HG02623 (cell line): ENCODE data around the gene NEK11.
"Not testable (repeated sequence)": the region's sequence is repeated elsewhere in the genome, so short reads cannot be mapped to it uniquely, and the experiment has no call there.

Experiments
- ATAC-seq: cut with Tn5 transposase; IDR thresholded peaks from one replicate; pipeline ENCODE4 v1.9.1; 2021; ENCODE audit warnings: moderate library complexity; ENCODE audit not compliant: unreplicated experiment

Gene NEK11

DNA sequence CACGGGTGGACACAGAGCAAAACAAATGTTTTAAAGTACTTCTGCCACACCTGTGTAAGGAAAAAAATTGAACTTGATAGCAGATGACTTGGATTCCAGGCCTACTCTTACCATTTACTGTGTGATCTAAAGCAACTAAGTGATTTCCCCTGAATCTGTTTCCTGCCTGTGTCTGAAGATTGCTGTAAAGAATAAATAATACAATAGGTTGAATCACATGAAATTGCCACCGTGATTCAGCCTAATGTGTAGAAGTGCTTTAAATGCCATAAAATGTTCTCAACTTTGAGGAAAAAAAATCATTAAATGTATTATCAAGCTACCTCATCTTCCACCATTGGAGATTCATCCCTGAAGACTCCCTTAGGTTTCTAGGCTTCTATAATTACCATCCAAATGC is 327.3 kb downstream of the NEK11 start:
- ATAC-seq, result no peak

DNA sequence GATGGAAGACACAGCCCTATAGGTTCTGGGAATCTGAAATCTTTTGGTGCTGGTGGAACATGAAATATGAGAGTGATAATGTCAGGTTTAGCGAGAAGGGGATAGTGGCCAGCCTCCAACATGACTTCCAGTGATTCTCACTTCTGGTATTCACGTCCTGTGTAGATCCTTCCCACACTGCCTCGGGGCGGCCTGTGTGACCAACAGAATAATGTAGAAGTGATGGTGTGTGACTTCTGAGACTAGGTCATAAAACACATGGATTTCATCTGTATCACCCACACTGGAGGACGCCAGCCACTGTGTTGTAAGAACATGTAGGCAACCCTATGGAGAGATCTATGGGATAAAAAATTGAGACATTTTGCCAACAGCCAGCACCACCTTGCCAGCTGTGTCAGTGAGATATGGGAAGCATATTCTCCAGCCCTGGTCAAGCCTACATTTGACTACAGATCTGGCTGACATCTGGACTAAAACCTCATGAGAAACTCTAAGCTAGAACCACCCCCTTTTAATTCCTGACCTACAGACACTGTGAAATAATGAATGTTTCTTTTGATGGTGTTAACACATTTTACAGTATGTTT is 329.4 kb downstream of the NEK11 start:
- ATAC-seq, result no peak

DNA sequence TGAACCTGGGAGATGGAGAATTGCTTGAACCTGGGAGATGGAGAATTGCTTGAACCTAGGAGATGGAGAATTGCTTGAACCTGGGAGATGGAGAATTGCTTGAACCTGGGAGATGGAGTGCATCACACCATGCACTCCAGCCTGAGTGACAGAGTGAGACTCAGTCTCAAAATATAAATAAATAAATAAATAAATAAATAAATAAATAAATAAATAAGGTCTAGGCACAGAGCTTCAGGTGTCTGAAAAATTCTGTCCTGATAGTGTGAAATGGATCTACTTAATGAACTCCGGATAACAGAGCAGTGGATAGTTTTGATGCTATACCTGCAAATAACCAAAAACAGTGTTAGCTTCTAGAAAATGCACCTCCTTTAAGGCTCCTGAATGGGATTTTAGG is 330.6 kb downstream of the NEK11 start:
- no peak for ATAC-seq

DNA sequence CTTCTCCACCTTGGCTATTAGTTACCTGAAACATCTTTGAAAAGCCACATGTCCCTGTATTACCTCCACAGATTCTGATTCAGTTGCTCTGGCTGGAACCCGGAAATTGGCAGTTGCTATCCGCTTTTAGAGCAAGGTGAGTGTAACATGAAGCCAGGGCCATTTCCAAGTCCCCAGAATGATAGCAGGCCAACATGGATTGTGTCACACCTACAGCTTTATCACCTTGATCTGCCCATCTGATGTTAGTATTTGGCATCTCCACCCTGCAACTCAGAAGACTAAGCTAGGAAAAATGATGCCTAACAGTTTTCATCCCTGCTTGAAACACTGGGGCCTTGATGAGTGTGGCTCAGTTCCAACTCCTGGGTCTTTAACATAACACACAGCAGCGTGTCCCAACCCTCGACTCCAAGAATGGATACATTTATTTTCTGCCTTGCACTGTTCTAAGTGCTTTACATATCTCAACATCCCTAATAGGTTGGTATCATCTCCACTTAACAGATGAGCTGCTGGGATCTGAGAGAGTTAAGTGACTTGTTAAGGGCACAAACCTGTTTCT is 333.6 kb downstream of the NEK11 start:
- ATAC-seq, result no peak

DNA sequence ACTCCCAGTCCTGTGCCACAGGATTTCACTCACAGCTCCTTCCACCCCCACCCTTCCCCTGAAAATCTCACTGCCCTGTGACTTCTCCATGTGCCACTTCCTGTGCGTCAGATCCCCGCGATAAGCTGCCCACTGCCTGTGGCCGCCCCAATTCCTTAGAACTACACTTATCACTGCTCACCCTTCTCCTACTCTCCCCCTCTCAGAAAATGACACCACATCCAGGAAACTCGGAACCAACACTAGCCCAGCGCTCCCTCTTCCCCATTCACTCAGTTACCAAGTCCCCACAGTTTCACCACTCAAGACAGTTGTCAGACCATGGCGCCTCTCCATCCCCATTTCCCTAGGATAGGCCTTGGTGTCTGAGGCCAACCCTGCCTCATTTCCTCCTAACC is 334.4 kb downstream of the NEK11 start:
- not testable (repeated sequence) for ATAC-seq

DNA sequence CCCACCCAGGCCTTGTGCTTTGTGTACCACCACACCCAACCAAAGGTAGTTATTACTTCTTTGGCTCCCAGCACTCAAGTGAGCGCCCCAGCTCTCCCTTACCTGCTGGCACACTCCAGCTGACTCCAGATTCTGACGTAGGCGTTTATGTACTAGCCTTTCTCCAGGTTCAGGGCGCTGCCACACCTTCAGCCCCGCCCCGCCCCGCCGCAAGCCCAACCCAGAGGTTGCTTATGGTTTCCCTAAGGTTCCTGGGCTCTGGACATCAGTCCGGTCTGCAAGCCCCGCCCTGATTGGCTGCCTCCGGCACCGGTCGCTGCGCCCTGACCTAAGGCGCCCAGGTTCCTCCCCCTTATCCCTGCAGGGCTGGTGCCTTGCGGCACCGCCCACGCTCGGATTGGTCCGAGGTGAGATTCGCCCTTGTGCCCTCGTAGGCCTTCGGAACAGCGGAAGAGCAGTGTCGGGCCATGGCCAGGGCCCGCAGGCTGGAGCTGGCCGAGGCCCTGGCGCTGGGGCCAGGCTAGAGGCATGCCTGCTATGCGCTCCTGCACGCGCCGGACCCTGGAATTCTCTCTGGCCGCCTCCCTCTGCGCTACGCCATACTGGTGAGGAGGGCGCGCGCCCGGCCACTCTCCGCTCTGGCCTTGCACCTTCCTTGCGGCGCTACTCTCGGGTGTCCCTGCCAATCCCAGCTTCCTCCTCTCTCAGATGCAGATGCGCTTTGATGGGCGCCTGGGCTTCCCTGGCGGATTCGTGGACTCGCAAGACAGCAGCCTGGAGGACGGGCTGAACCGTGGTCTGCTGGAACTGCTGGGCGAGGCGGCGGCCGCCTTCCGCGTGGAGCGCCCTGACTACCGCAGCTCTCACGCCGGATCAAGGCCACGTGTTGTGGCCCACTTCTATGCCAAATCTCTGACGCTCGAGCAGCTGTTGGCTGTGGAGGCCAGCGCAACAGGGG is 335.1 kb downstream of the NEK11 start:
- ATAC-seq, result peak; percentile 93

DNA sequence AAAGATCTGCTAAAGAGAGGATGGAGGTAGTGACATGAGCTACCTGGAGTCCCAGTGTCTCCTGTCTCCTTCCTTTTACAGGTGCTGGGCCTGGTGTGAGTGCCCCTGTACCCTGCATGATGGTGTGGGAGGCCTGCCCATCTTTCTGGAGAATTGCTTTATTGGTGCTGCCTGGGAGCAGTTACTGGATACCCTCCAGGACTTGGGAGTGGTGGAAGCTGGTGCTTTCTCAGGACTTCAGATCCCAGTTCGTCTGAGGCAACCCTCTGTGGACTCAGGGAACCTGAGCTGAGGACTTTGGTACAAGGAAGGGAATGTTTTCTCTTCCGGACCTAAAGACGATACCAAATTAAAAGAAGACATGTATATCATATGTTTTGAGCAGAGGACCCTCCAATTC is 336.6 kb downstream of the NEK11 start:
- ATAC-seq, result no peak

DNA sequence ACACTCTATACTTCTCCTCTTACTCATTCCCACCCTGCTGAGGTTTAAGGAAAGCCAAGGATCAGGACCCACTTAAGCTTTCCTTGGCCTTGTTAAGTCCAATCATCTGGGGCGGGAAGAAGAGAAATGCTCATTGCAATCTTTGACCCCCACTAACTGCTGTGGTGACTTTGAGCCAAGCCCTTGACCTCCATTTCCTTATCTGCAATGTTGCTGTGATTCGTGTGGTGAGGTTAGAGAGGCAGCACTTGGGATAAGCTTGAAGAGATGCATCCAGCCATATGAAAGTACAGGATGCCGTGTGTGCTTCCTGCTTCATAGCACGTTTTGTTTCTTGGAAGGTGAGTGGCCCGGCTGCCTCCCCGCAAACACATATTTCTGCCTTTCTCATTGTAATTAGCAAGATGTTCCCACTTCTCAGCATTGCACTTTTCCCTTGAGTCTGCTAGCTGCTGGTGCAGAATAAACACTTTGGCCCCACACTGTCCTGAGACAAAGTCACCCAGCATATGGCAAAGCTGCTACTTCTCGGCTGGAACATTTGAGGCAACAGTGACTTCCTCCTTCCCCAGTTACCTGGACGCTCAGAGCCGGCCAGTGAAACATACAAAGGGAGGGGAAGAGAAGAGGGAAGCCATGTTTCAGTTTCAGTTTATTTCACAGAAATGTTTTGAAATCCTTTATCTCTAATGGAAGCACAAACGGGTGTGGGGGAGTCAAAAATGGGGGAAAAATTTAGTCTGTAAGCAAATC is 344.4 kb downstream of the NEK11 start:
- no peak for ATAC-seq

DNA sequence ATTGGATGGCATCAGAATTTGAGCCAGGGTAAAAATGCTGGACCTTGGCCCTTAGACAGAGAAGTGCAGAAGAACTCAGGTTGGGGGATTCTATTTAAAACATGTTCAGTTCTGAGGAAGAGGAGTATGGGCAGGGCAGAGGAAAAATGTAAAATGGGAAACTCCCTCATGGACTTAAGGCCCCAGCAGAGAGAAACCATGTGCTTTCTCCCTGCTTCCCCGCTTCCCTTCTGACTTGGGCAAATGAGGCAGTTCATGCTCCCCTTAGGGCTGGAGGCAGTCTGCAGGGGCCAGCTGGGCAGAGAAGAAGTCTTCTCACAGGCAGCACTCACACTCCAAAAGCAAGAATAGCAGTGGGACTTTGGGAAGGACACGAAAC is 345.0 kb downstream of the NEK11 start:
- ATAC-seq, result no peak

DNA sequence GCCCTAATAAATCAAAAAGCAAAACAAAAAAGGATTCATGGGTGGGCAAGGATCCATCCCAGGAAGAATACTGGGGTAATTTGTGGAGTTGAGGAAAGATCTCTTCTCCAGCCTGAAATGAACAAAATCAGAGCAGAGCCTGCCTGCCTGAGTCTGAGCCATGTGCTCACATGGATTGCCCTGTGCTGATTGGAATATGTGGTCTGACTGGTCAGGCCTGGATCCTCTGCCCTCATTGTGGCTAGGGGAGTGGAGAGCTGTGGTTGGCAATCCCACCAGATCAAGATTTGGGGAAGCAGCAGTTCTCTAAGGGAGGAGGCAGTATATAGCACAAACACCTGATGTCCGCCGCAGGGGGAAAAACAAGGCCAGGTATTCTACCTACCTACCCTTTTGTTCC is 348.1 kb downstream of the NEK11 start:
- ATAC-seq, result no peak

DNA sequence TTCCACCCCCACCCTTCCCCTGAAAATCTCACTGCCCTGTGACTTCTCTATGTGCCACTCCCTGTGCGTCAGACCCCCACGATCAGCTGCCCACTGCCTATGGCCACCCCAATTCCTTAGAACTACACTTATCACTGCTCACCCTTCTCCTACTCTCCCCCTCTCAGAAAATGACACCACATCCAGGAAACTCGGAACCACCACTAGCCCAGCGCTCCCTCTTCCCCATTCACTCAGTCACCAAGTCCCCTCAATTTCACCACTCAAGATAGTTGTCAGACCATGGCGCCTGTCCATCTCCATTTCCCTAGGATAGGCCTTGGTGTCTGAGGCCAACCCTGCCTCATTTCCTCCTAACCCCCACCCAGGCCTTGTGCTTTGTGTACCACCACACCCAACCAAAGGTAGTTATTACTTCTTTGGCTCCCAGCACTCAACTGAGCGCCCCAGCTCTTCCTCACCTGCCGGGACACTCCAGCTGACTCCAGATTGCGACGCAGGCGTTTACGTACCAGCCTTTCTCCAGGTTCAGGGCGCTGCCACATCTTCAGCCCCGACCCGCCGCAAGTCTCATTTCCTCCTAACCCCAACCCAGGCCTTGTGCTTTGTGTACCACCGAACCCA is 354.3 kb downstream of the NEK11 start:
- not testable (repeated sequence) for ATAC-seq

DNA sequence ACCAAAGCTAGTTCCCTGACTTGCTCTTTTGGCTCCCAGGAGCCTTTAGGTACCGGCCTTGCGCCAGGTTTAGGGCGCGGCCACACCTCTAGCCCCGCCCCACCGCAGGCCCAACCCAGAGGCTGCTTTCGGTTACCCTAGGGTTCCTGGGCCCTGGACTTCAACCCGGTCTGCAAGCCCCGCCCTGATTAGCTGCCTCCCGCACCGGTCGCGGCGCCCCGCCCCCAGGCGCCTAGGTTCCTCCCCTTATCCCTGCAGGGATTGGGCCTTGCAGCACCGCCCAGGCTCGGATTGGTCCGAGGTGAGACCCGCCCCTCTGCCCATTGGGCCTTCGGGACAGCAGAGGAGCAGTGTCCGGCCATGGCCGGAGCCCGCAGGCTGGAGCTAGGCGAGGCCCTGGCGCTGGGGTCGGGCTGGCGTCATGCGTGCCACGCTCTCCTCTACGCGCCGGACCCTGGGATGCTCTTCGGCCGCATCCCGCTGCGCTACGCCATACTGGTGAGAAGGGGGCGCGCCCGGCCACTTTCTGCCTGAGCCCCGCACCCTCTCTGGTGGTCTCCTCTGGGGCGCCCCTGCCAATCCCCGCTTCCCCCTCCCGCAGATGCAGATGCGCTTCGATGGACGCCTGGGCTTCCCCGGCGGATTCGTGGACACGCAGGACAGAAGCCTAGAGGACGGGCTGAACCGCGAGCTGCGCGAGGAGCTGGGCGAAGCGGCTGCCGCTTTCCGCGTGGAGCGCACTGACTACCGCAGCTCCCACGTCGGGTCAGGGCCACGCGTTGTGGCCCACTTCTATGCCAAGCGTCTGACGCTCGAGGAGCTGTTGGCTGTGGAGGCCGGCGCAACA is 355.0 kb downstream of the NEK11 start, which contains the start of gene NUDT16:
TSS of gene NUDT16 (plus strand) at position 330 of the 847 bp plus-strand sequence. CDS start at position 361, 31 bp downstream.
- peak; percentile 99 for ATAC-seq

DNA sequence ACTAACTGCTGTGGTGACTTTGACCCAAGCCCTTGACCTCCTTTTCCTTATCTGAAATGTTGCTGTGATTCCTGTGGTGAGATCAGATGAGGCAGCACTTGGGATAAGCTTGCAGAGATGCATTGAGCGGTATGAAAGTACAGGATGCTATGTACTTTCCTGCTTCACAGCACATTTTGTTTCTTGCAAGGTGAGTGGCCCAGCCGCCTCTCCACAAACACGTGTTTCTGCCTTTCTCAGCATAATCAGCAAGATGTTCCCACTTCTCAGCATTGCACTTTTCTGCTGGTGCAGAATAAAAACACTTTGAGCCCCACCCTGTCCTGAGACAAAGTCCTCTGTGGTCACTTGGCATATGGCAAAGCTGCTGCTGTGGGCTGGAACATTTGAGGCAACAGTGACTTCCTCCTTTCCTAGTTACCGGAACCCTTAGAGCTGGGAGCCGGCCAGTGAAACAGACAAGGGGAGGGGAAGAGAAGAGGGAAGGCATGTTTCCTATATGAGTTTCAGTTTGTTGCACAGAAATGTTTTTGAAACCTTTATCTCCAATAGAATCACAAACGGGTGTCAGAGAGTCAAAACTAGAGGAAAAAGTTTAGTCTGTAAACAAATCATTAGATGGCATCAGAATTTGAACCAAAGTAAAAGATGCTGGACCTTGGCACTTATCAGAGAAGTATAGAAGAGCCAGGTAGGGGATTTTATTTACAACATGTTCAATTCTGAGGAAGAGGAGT is 359.9 kb downstream of the NEK11 start:
- no peak for ATAC-seq

DNA sequence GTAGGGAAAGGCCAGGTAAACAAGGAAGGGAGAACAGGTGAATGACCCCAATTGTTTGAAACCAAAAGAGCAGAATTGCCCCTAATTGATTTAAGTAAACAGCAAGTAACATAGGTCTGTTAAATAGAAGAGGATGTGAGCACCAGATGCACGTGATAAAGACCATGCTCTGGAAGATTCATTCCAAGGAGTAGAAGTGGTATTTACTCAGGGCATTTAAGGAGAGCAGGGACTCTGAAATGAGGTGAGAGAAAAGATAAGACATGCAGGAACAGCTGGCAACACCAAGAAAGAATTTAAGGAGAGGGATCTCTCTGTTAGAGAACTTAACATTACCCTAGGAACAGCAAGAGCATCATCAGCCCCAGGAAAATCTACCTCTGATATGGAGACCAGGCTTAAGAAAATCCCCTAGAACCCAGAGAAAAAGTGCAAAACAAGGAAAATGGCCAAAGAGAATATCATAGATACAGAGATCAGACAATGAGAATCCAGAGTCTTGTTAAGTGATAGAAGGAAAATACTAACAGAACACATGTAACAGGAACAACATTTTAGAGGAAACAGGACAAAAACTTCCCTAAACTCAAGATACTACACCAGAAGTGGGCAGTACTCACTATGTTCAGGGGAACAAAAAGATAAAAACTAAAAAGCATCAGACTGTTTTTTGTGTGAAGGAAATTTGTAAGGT is 361.3 kb downstream of the NEK11 start:
- ATAC-seq, result no peak

DNA sequence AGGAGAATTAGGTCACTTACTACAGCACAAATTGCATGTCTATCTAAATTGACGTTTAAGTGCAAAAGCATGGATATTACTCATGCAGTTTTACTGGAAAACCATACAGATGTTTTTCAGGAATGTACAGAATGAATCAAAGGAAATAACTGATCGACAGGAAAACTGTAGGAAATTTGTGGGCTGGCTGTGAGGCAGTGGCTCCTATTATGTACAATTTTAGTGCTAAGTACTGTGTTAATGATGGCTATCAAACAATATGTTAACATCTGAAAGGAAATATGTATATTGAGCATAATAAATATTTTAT is 361.8 kb downstream of the NEK11 start:
- ATAC-seq, result no peak

DNA sequence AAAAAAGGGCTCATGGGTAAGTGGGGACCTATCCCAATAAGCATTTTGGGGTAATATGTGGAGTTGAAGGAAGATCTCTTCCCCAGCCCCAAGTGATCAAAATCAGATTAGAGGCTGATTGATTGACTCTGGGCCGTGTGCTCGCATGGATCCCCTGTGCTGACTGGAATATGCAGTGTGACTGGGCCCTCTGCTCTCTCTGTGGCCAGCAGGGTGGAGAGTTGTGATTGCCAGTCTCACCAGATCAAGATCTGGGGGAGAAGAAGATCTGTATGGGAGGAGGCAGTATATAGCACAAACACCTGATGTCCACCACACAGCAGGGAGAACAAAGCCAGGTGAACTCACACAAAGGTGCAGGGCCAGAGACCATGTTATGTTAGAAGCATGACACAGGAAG is 363.7 kb downstream of the NEK11 start:
- no peak for ATAC-seq

DNA sequence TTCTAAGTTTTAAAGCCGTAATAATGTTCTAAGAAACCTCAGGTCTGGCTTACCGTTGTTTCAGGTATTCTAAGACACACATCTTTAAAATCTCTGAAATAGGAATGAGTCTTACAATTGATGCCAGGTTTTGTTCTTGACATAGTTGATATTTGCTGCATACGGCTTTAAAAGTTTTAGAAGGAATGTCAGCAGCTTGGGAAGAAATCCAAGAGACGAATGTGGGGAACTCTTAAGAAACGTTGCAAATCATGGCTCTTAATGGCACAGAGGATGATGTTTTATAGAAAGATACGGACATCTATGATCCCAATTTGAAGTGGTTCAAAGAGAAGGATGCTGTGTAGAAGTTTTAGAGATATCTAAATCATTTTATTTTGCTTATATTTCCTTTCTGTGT is 366.4 kb downstream of the NEK11 start:
- ATAC-seq, result no peak

DNA sequence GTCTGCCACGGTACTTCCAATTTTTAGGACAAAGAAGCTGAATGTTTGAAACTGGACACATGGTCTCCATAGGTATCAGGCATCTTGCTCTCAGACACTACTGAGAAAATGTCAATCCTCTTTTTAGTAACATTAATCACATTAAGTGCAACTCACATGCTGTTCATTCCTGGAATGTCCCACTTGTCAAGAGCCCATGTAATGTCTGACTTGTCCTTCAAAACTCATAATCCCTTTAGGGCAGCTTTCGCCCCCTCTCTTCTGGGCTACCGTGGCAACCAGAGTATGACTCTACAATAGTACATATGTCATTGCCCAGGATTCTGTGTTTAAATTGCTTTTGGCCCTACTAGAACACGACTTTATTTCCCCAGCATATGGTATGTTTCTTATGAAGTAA is 367.2 kb downstream of the NEK11 start:
- no peak for ATAC-seq

DNA sequence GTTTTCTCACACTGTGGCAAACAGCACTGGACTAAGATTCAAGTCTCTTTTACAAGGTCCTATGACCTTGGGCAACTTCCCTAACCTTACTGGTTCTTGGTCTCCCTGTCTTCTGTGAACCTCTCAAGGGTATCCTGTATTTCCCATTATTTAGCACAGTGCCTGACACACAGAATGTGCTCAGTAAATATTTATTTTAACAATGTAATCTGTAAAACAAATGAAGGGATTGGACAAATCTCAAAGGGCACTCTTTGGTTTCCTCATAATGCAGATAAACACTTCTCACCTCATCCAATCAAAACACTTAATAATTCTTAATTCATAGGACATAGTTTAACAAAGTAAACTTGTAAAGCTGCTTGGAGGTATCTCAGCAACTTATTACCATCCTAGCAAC is 367.7 kb downstream of the NEK11 start:
- no peak for ATAC-seq
